ENCODE results near the gene PTGIS.

Gene PTGIS

GRCh38 chr20:49595346-49595745 is 27.4 kb upstream of the PTGIS start:
- DNase-seq: no peak

- no peak for DNase-seq
Observed at GRCh38 chr20:49594931-49595315, 27.0 kb upstream of the PTGIS start.

GRCh38 chr20:49594143-49594930 is 26.4 kb upstream of the PTGIS start:
- no peak for DNase-seq

- no peak for DNase-seq
Observed at GRCh38 chr20:49593466-49594142, 25.7 kb upstream of the PTGIS start.

GRCh38 chr20:49592120-49592519 is 24.2 kb upstream of the PTGIS start:
- no peak for DNase-seq

- DNase-seq: no peak
Observed at GRCh38 chr20:49591217-49591865, 23.4 kb upstream of the PTGIS start.

- DNase-seq: peak; percentile 13
Observed at GRCh38 chr20:49590163-49591017, 22.5 kb upstream of the PTGIS start.

- no peak for DNase-seq
Observed at GRCh38 chr20:49589747-49590146, 21.8 kb upstream of the PTGIS start.

- DNase-seq: no peak
Observed at GRCh38 chr20:49587111-49587570, 19.2 kb upstream of the PTGIS start.

GRCh38 chr20:49585585-49586245 is 17.8 kb upstream of the PTGIS start:
- DNase-seq: no peak

- no peak for DNase-seq
Observed at GRCh38 chr20:49584418-49585382, 16.8 kb upstream of the PTGIS start.

- DNase-seq: peak; percentile 89
Observed at GRCh38 chr20:49583669-49584417, 15.9 kb upstream of the PTGIS start.

GRCh38 chr20:49583343-49583668 is 15.4 kb upstream of the PTGIS start:
- no peak for DNase-seq

GRCh38 chr20:49582413-49583334 is 14.7 kb upstream of the PTGIS start:
- no peak for DNase-seq

GRCh38 chr20:49581482-49581881 is 13.5 kb upstream of the PTGIS start:
- DNase-seq: no peak

GRCh38 chr20:49580813-49581174 is 12.9 kb upstream of the PTGIS start:
- no peak for DNase-seq

- DNase-seq: no peak
Observed at GRCh38 chr20:49579874-49580812, 12.2 kb upstream of the PTGIS start.

GRCh38 chr20:49579195-49579594 is 11.3 kb upstream of the PTGIS start:
- no peak for DNase-seq
